ENCODE results near the gene MIB1. TPM values are rescaled to one million over a fixed set of nuclear protein-coding genes. Genes with fewer than 3 reads are reported as not detected.

Gene MIB1
- total RNA-seq, 3 donors from 2014 or later: 35.0 to 55.2 (median 37.7) TPM

- intact Hi-C loops (cut with DNase I; ENCODE audit: low total_unique reads): no loop called here
- peaks cover 0 to 4% of the 10 kb centered on the region in 2 donors for H3K4me1 ChIP-seq
- H3K4me3 ChIP-seq: no peak overlapping the region
- TF ChIP-seq CTCF (IDR thresholded peaks at IDR 0.05): no peak
- TF ChIP-seq POLR2A (IDR thresholded peaks at IDR 0.05): no peak
- no peak for TF ChIP-seq POLR2AphosphoS5 (IDR thresholded peaks at IDR 0.05)
- no peak overlapping the region for H3K27ac ChIP-seq
- H3K9me3 ChIP-seq: no peaks in the 10 kb centered on the region
- H3K27me3 ChIP-seq: no peaks in the 10 kb centered on the region
- no peaks in the 10 kb centered on the region for H3K36me3 ChIP-seq
- DNase-seq (ENCODE audit: low spot score in 2 of 2): no peak
These were observed 19.2 kb downstream of the MIB1 start for GRCh38 chr18:21759836-21760235.

- H3K4me3 ChIP-seq: no peak overlapping the region
- peaks cover 0 to 4% of the 10 kb centered on the region in 2 donors for H3K4me1 ChIP-seq
- intact Hi-C loops (cut with DNase I; ENCODE audit: low total_unique reads): no loop called here
- no peaks in the 10 kb centered on the region for H3K36me3 ChIP-seq
- DNase-seq (ENCODE audit: low spot score in 2 of 2): no peak
- H3K27me3 ChIP-seq: no peaks in the 10 kb centered on the region
- no peak for TF ChIP-seq POLR2AphosphoS5 (IDR thresholded peaks at IDR 0.05)
- TF ChIP-seq POLR2A (IDR thresholded peaks at IDR 0.05): no peak
- no peak for TF ChIP-seq CTCF (IDR thresholded peaks at IDR 0.05)
- H3K9me3 ChIP-seq: no peaks in the 10 kb centered on the region
- H3K27ac ChIP-seq: no peak overlapping the region
These were observed 19.7 kb downstream of the MIB1 start for GRCh38 chr18:21760321-21760720.

- no peak for TF ChIP-seq CTCF (IDR thresholded peaks at IDR 0.05)
- no peak for TF ChIP-seq POLR2AphosphoS5 (IDR thresholded peaks at IDR 0.05)
- no peak for TF ChIP-seq POLR2A (IDR thresholded peaks at IDR 0.05)
- peaks cover 0 to 4% of the 10 kb centered on the region in 2 donors for H3K4me1 ChIP-seq
These were observed 21.0 kb downstream of the MIB1 start for GRCh38 chr18:21761471-21762115.

GRCh38 chr18:21762181-21762772, 21.7 kb downstream of the MIB1 start:
- intact Hi-C loops (cut with DNase I; ENCODE audit: low total_unique reads): no loop called here
- H3K27ac ChIP-seq: no peak overlapping the region
- no peak for TF ChIP-seq CTCF (IDR thresholded peaks at IDR 0.05)
- no peak for TF ChIP-seq POLR2A (IDR thresholded peaks at IDR 0.05)
- TF ChIP-seq POLR2AphosphoS5 (IDR thresholded peaks at IDR 0.05): no peak
- H3K4me1 ChIP-seq: peaks cover 0 to 4% of the 10 kb centered on the region in 2 donors
- H3K4me3 ChIP-seq: no peak overlapping the region
- no peak for DNase-seq (ENCODE audit: low spot score in 2 of 2)
- H3K9me3 ChIP-seq: no peaks in the 10 kb centered on the region
- H3K27me3 ChIP-seq: no peaks in the 10 kb centered on the region
- H3K36me3 ChIP-seq: no peaks in the 10 kb centered on the region

More at GRCh38 chr18:21761471-21762115, 21.0 kb downstream of the MIB1 start:
- Histone ChIP-seq H3K36me3 (no peaks in the 10 kb centered on the region), H3K9me3 (no peaks in the 10 kb centered on the region), H3K27ac (no peak overlapping the region), H3K4me3 (no peak overlapping the region), H3K27me3 (no peaks in the 10 kb centered on the region)
- no peak for DNase-seq (ENCODE audit: low spot score in 2 of 2)
- intact Hi-C loops (cut with DNase I; ENCODE audit: low total_unique reads): no loop called here

- TF ChIP-seq CTCF (IDR thresholded peaks at IDR 0.05) (no peak), POLR2AphosphoS5 (IDR thresholded peaks at IDR 0.05) (no peak), POLR2A (IDR thresholded peaks at IDR 0.05) (no peak)
- Histone ChIP-seq H3K4me1 (peaks cover 0 to 4% of the 10 kb centered on the region in 2 donors), H3K27me3 (no peaks in the 10 kb centered on the region), H3K27ac (no peak overlapping the region), H3K4me3 (no peak overlapping the region), H3K36me3 (no peaks in the 10 kb centered on the region), H3K9me3 (no peaks in the 10 kb centered on the region)
- intact Hi-C loops (cut with DNase I; ENCODE audit: low total_unique reads): no loop called here
- no peak for DNase-seq (ENCODE audit: low spot score in 2 of 2)
These were observed 23.5 kb downstream of the MIB1 start for GRCh38 chr18:21763846-21764646.

Data from breast epithelium (tissue), 4 donors.